ENCODE data around the gene CER1.

The CER1 gene

GRCh38 chr9:14677396-14677795 lies 45.1 kb downstream of the CER1 start:
- Histone ChIP-seq H3K4me2 (ENCODE audit: low read length) (no peak overlapping the region), H3K79me2 (ENCODE audit: insufficient read depth, low read length) (no peaks in the 10 kb centered on the region; the same call in 1 of the 2 replicates), H3K9me2 (ENCODE audit: low read depth, low read length) (no peaks in the 10 kb centered on the region), H3K9ac (ENCODE audit: low read length) (no peak overlapping the region), H3F3A (ENCODE audit: insufficient read depth, low read length) (no peaks in the 10 kb centered on the region), H3K4me1 (ENCODE audit: insufficient read depth, low read length, severe bottlenecking) (no peaks in the 10 kb centered on the region), H2AFZ (ENCODE audit: low read length) (no peak overlapping the region), H4K20me1 (ENCODE audit: insufficient read depth, low read length) (no peaks in the 10 kb centered on the region), H3K27me3 (ENCODE audit: insufficient read depth, low read length) (no peaks in the 10 kb centered on the region), H3K9me3 (ENCODE audit: low read length) (no peaks in the 10 kb centered on the region), H3K36me3 (ENCODE audit: insufficient read depth, low read length) (peaks cover 17% of the 10 kb centered on the region), H3K27ac (ENCODE audit: low read depth, low read length, poor library complexity, severe bottlenecking) (no peak overlapping the region), H3K4me3 (ENCODE audit: low read depth, low read length, poor library complexity, severe bottlenecking) (no peak overlapping the region)
- no peak for TF ChIP-seq CTCF (IDR thresholded peaks at IDR 0.05; ENCODE audit: low read length)

- Histone ChIP-seq H3F3A (ENCODE audit: insufficient read depth, low read length) (no peaks in the 10 kb centered on the region), H3K9me2 (ENCODE audit: low read depth, low read length) (no peaks in the 10 kb centered on the region), H3K4me1 (ENCODE audit: insufficient read depth, low read length, severe bottlenecking) (no peaks in the 10 kb centered on the region), H3K4me3 (ENCODE audit: low read depth, low read length, poor library complexity, severe bottlenecking) (no peak overlapping the region), H3K27ac (ENCODE audit: low read depth, low read length, poor library complexity, severe bottlenecking) (no peak overlapping the region), H3K9ac (ENCODE audit: low read length) (no peak overlapping the region), H3K9me3 (ENCODE audit: low read length) (no peaks in the 10 kb centered on the region), H3K4me2 (ENCODE audit: low read length) (no peak overlapping the region), H2AFZ (ENCODE audit: low read length) (no peak overlapping the region), H3K36me3 (ENCODE audit: insufficient read depth, low read length) (peaks cover 31% of the 10 kb centered on the region), H3K79me2 (ENCODE audit: insufficient read depth, low read length) (peaks cover 5% of the 10 kb centered on the region), H3K27me3 (ENCODE audit: insufficient read depth, low read length) (no peaks in the 10 kb centered on the region), H4K20me1 (ENCODE audit: insufficient read depth, low read length) (no peaks in the 10 kb centered on the region)
- TF ChIP-seq EZH2 (IDR thresholded peaks at IDR 0.05; ENCODE audit: borderline replicate concordance, low read length) (no peak), CTCF (IDR thresholded peaks at IDR 0.05; ENCODE audit: low read length) (no peak)
Measured at GRCh38 chr9:14674630-14675029, 47.9 kb downstream of the CER1 start.

GRCh38 chr9:14671377-14671776 lies 51.2 kb downstream of the CER1 start:
- no peaks in the 10 kb centered on the region for H3F3A ChIP-seq (ENCODE audit: insufficient read depth, low read length)
- H2AFZ ChIP-seq (ENCODE audit: low read length): no peak overlapping the region
- H3K27ac ChIP-seq (ENCODE audit: low read depth, low read length, poor library complexity, severe bottlenecking): no peak overlapping the region
- peaks cover 27% of the 10 kb centered on the region for H3K36me3 ChIP-seq (ENCODE audit: insufficient read depth, low read length)
- no peaks in the 10 kb centered on the region for H3K4me1 ChIP-seq (ENCODE audit: insufficient read depth, low read length, severe bottlenecking)
- no peaks in the 10 kb centered on the region for H3K27me3 ChIP-seq (ENCODE audit: insufficient read depth, low read length)
- H4K20me1 ChIP-seq (ENCODE audit: insufficient read depth, low read length): no peaks in the 10 kb centered on the region
- TF ChIP-seq CTCF (IDR thresholded peaks at IDR 0.05; ENCODE audit: low read length) (no peak), EZH2 (IDR thresholded peaks at IDR 0.05; ENCODE audit: borderline replicate concordance, low read length) (no peak)
- H3K9me3 ChIP-seq (ENCODE audit: low read length): no peaks in the 10 kb centered on the region
- no peaks in the 10 kb centered on the region for H3K9me2 ChIP-seq (ENCODE audit: low read depth, low read length)
- no peak overlapping the region for H3K4me3 ChIP-seq (ENCODE audit: low read depth, low read length, poor library complexity, severe bottlenecking)
- H3K79me2 ChIP-seq (ENCODE audit: insufficient read depth, low read length): peaks cover 5% of the 10 kb centered on the region
- no peak overlapping the region for H3K4me2 ChIP-seq (ENCODE audit: low read length)
- no peak overlapping the region for H3K9ac ChIP-seq (ENCODE audit: low read length)
